BJ (cell line): ENCODE results near the gene GABRP. TPM values are rescaled to one million over a fixed set of nuclear protein-coding genes. Genes with fewer than 3 reads are reported as not detected.
"Not testable (repeated sequence)": the region's sequence is repeated elsewhere in the genome, so short reads cannot be mapped to it uniquely, and the experiment has no call there.

Experiments used
- CTCF ChIA-PET: fragments of 350-600 bp; formaldehyde crosslinking; extraction: SDS; loops from one replicate; lab custom pipeline; 2021; ENCODE audit warnings: antibody characterized with exemption, inconsistent platforms; lab: Yijun Ruan, JAX
- POLR2A ChIA-PET: fragments of 300-600 bp; sonication (Branson Sonifier 250); formaldehyde crosslinking; extraction: SDS; loops from one replicate; lab custom pipeline; 2021; ENCODE audit warnings: antibody characterized with exemption; lab: Charles Lee
- DNase-seq: peaks from one replicate; pipeline ENCODE4 v3.0.0-alpha.2; 2011; ENCODE audit warnings: low read depth
- H3K27me3 ChIP-seq: 2 replicates; pipeline ENCODE4 v1.6.0; 2011; ENCODE audit warnings: low read length; ENCODE audit not compliant: control insufficient read depth, insufficient read depth
- H3K36me3 ChIP-seq: 2 replicates; pipeline ENCODE4 v1.5.1; 2011; ENCODE audit warnings: low read length; ENCODE audit not compliant: control insufficient read depth, insufficient read depth
- H3K4me3 ChIP-seq: 2 replicates; pipeline ENCODE4 v1.5.1; 2011; ENCODE audit warnings: low read depth, mild to moderate bottlenecking, control low read depth, low read length
- CTCF ChIP-seq: IDR thresholded peaks from 2 replicates; pipeline ENCODE4 v1.5.1; 2011; ENCODE audit warnings: low read depth, mild to moderate bottlenecking, control low read depth, inconsistent platforms, low read length, moderate library complexity; ENCODE audit not compliant: insufficient read depth
- polyA plus RNA-seq: library from polyadenylated mRNA; depleted of rRNA; stranded (reverse); fragments of >200 nt; gene quantifications from 2 replicates; pipeline ENCODE4 v1.2.3, GENCODE V29; 2011

The GABRP gene
- polyA plus RNA-seq, 1 experiment = not detected

- ChIA-PET CTCF (interaction anchor here (1.0 kb wide), 1 partner anchor 326 kb away, joined by 3 read pairs; no protein-coding TSS in a partner anchor), POLR2A (no interaction called here)
- Histone ChIP-seq H3K4me3 (no peak overlapping the region), H3K36me3 (no peaks in the 10 kb centered on the region), H3K27me3 (no peaks in the 10 kb centered on the region)
- no peak for DNase-seq
- TF ChIP-seq CTCF = no peak
Measured at GRCh38 chr5:170826117-170826516, 42.6 kb downstream of the GABRP start.

GRCh38 chr5:170832241-170832640 lies 48.7 kb downstream of the GABRP start:
- H3K27me3 ChIP-seq = 0 out of 2 replicates have a peak, but pooled peaks cover 1% of the 10 kb centered on the region
- no peak for TF ChIP-seq CTCF
- DNase-seq = no peak
- POLR2A ChIA-PET = no interaction called here
- H3K4me3 ChIP-seq = no peak overlapping the region
- CTCF ChIA-PET = interaction anchor here (1.4 kb wide), 1 partner anchor 10 kb away, joined by 4 read pairs; no protein-coding TSS in a partner anchor
- no peaks in the 10 kb centered on the region for H3K36me3 ChIP-seq

- H3K27me3 ChIP-seq, H3K4me3 ChIP-seq, POLR2A ChIA-PET, DNase-seq, H3K36me3 ChIP-seq, CTCF ChIA-PET: not testable (repeated sequence)
Measured at GRCh38 chr5:170833981-170834380, 50.5 kb downstream of the GABRP start.

DNA sequence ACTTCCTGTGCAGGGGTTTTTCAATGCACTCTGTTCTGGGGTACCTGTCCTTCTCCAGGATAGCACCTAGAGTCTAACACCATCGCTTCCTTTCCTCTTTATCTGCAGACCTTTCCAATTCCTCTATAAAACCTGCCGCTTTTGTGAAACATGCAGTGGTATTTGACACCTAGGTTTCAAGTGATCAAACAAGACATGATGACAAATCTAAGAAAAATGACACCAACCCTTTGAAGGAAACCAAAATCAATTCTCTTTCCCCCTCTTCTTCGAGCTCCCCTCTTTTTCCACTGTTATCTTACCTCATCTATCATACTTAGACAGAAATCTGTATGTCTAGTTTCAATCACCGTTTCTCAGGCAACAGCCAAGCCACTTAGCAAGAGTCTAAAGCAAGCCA lies 52.7 kb downstream of the GABRP start:
- TF ChIP-seq CTCF = no peak
- POLR2A ChIA-PET = no interaction called here
- 0 out of 2 replicates have a peak, but pooled peaks cover 1% of the 10 kb centered on the region for H3K27me3 ChIP-seq
- CTCF ChIA-PET = no interaction called here
- H3K4me3 ChIP-seq = no peak overlapping the region
- H3K36me3 ChIP-seq = no peaks in the 10 kb centered on the region
- no peak for DNase-seq

- Histone ChIP-seq H3K4me3 (no peak overlapping the region), H3K36me3 (no peaks in the 10 kb centered on the region), H3K27me3 (no peaks in the 10 kb centered on the region)
- no peak for DNase-seq
- ChIA-PET CTCF (interaction anchor here (0.9 kb wide), 1 partner anchor 9 kb away, joined by 3 read pairs; no protein-coding TSS in a partner anchor), POLR2A (no interaction called here)
- no peak for TF ChIP-seq CTCF
Measured at GRCh38 chr5:170843870-170844269, 60.3 kb downstream of the GABRP start.

- no peak for DNase-seq
- H3K36me3 ChIP-seq = no peaks in the 10 kb centered on the region
- POLR2A ChIA-PET = no interaction called here
- no peak overlapping the region for H3K4me3 ChIP-seq
- no peaks in the 10 kb centered on the region for H3K27me3 ChIP-seq
- CTCF ChIA-PET = no interaction called here
- TF ChIP-seq CTCF = no peak
Measured at GRCh38 chr5:170844651-170845050, 61.1 kb downstream of the GABRP start.
